ENCODE results near the gene ADH1A.
"Not testable (repeated sequence)": the region's sequence is repeated elsewhere in the genome, so short reads cannot be mapped to it uniquely, and the experiment has no call there.

GRCh38 chr4:99227646-99228045 is 63.1 kb downstream of the ADH1A start:
- TF ChIP-seq EZH2 (IDR thresholded peaks at IDR 0.05; ENCODE audit: low read depth): not testable (repeated sequence)
- TF ChIP-seq, protein P1, sequence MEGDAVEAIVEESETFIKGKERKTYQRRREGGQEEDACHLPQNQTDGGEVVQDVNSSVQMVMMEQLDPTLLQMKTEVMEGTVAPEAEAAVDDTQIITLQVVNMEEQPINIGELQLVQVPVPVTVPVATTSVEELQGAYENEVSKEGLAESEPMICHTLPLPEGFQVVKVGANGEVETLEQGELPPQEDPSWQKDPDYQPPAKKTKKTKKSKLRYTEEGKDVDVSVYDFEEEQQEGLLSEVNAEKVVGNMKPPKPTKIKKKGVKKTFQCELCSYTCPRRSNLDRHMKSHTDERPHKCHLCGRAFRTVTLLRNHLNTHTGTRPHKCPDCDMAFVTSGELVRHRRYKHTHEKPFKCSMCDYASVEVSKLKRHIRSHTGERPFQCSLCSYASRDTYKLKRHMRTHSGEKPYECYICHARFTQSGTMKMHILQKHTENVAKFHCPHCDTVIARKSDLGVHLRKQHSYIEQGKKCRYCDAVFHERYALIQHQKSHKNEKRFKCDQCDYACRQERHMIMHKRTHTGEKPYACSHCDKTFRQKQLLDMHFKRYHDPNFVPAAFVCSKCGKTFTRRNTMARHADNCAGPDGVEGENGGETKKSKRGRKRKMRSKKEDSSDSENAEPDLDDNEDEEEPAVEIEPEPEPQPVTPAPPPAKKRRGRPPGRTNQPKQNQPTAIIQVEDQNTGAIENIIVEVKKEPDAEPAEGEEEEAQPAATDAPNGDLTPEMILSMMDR (conservative IDR thresholded peaks at IDR 0.05): not testable (repeated sequence)

Data from PC-9 (cell line).